Esophagus squamous epithelium (tissue), 4 donors: ENCODE data around the gene VTCN1.

Experiments used
- CTCF ChIP-seq, 6 experiments: fragments of 450-650 bp in 4 of 6; fragments of 200-600 bp in 2 of 6; sonication (generic) in 2 of 6; IDR thresholded peaks; one replicate each; pipeline ENCODE4 v1.5.1; 2016 to 2019; ENCODE audit warnings: antibody characterized with exemption in 6 of 6, mild to moderate bottlenecking in 4 of 6, moderate library complexity in 4 of 6
- POLR2A ChIP-seq, 4 donors: fragments of 450-650 bp; IDR thresholded peaks; one replicate each; pipeline ENCODE4 v1.6.1; 2017; ENCODE audit warnings: antibody characterized with exemption in 4 of 4, mild to moderate bottlenecking in 4 of 4, moderate library complexity in 3 of 4

GRCh38 chr1:117123274-117123673 lies 87.5 kb downstream of the VTCN1 start:
- TF ChIP-seq CTCF (IDR thresholded peaks at IDR 0.05) = no peak
- TF ChIP-seq POLR2A (IDR thresholded peaks at IDR 0.05) = no peak
